ENCODE measurements around the gene ARMC12.
A peak's percentile ranks its signal among the peaks of the same experiment; 100 is the strongest.

The ARMC12 gene

DNA sequence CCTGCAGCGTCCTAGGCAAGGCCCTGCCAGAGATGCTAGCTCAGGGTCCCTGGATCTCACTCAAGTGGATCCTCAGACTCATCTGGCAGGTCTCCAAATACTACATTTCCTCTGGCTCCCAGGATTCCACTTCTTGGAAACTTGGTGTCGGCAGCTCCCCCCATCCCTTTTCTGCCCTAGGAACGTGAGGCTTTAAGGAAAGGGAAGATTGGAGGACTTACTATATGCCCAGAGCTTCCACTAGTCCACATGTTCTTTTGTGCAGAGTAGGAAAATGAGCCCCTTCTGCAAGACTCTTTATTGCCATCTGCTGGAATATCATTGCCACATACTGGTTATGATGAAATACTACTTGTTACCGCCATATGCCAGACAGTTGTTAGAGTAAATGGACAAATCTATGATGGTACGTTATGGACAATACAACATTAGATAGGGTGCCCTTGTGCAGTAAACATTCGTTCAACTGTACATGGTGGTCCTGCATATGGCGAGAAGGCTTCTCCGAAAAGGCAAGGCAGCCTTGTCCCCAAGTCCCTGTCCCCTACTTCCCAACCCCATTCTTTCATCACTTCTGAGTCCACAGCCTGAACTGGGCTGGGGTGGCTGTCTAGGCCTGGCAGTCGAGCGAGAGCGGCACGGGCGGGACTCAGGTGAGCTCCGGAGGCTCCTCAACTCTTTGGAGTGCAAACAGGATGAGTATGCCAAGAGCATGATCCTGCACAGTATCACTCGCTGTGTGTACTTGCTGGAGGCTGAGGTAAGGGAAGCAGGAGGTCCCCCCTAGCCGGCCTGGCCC lies 780 bp downstream of the ARMC12 start:
- DNase-seq, result peak; percentile 92

DNA sequence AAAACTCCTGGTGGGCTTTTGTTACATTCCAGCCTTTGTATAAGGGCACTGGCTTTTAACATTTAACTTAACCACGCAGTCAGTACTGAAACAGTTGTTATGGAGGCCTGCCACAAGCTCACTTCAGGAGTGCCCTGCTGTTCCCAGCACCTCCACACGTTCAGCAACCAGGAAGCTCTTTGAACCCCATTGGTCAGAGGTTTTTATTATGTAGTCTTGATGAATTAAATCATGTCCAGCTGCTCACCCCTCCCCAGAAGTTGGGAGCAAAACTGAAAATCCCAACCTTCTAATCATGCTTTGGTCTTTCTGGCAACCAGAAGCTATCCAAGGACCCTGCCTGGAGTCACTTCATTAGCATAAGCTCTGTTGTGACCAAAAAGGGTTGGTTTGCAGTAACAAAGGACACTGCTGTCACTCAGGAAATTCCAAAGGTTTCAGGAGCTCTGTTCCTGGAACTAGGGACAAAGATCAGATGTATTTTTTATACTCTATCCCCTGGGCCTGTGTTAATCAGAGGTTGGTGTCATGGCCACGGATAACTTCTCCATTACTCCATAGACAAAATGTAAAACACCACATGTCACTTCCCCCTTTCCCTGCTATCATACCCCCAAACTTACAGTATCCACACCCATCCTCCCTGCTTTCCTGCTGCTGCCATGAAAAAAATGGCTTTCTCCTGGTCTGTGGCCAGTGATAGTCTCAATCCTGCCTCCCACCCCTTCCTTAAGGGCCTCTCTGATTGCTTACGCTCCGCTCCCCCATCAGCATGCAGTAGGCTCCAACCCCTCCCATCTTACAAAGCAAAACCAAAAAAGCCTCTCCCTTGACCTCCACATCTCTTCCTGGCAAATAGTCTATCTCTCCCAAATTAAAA lies 3.1 kb downstream of the ARMC12 start:
- DNase-seq, result no peak

DNA sequence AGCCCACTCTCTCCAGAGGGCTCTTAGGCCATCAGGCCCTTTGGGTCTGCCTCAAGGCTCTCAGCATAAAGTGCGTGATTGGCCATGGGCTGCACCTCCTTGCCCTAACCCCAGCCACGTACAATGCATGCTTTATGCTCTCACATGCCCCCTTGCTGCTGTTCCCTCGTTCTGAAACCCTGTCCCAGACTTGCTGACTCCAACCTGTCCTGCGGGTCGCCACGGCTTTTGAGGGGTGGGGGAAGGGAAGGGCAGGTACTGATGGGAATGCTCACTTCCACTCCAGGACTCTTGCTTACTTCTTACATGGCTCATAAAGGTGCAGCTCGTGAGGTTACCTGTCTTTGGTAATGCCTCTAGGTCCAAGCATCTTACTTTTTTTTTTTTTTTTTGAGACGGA lies 6.0 kb downstream of the ARMC12 start:
- no peak for DNase-seq

DNA sequence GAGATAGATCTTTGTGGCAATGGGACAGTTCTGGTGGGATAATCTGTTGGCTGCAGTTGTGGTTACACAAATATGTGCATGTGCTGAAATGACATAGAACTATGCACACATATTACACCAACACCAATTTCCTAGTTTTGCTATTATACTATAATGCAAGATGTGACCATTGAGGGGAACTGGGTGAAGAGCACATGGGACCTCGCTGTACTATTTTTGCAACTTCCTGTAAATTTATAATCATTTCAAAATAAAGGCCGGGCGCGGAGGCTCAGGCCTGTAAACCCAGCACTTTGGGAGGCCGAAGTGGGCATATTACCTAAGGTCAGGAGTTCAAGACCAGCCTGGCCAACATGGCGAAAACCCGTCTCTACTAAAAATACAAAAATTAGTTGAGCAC lies 8.7 kb downstream of the ARMC12 start:
- DNase-seq, result no peak

DNA sequence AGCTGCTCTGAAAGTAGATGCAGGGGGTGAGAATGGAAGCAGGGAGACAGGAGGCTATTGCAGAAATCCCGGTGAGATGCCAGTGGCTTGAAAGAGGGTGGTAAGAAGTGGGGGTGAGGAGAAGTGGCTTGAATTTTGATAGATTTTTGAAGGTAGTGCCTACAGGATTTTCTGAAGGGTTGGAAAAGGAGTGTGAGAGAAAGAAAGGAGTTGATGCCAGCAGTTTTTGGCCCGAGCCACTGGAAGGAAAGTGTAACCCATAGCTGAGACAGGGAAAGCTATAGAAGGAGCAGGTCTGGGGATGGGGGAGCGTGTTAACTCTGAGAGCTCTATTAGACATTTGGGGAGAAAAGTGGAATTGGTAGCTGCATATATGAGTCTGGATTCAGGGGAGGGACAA lies 9.7 kb downstream of the ARMC12 start:
- no peak for DNase-seq

DNA sequence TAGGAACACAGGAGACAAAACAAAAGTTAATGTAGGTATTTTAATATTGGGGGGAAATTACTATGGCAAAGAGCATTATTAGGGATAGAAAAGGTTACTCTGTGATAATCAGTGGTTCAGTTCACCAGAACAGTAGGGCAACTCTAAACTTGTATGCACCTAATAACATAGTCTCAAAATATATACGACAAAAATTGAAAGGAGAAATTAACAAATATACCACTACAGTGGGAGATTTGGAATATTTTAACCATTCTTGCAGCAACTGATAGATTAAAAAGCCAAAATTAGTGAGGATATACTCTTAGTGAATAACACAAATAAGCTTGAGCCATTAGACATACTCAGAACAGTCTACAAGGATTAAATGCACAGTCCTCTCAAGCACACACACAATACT lies 11.0 kb downstream of the ARMC12 start:
- no peak for DNase-seq

DNA sequence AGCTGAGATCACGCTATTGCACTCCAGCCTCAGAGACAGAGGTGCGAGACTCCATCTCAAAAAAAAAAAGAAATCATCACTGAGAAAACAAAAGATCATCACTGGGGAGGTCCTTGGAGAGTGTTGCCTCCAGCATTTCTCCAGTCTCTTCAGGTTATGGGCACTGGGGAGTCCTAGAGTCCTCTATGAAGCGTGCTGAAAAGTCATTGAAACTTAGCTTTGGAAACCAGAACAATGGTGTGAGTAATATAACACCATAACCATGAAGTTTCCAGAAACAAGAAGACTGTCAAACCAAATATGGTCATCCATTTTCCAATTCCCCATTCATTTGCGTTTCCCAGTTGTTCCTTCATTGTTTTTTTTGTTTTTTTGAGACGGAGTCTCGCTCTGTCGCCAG lies 13.7 kb downstream of the ARMC12 start:
- no peak for DNase-seq

DNA sequence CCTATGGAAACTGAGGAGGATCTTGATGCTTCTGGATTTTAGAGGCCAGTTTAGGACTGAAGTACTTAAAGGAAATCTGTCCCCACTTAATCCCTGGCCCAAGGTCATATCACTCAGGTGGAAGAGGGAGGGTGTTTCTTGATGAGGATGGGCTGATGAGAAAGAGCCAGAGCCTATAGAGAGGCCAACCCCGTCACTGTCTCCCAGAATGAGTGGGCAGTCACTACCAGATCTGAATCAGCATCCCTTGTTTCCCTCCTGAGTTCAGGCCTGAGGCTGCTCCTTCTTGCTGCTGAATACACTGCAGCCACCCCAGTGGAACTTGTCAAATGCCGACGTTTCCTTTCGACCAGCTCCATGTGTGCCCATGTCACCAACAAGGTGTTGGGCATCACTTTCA lies 14.8 kb downstream of the ARMC12 start:
- no peak for DNase-seq

DNA sequence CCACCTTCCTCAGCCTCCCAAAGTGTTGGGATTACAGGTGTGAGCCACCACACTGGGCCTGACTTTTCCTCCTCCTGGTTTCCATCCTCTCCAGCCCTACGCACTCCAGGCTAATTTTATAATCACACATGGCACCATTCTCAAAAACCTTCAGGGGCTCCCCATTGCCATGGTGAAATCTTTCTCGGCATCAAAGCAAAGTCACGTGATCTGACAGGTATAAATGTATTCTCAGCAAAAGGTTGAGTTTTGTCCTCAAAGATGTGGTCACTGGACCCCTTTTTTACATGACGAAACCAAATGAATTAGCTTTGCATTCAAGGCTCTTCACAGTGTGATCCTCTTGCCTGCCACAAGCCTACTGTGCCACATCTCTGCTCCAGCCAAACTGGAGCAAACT lies 15.5 kb downstream of the ARMC12 start:
- no peak for DNase-seq

DNA sequence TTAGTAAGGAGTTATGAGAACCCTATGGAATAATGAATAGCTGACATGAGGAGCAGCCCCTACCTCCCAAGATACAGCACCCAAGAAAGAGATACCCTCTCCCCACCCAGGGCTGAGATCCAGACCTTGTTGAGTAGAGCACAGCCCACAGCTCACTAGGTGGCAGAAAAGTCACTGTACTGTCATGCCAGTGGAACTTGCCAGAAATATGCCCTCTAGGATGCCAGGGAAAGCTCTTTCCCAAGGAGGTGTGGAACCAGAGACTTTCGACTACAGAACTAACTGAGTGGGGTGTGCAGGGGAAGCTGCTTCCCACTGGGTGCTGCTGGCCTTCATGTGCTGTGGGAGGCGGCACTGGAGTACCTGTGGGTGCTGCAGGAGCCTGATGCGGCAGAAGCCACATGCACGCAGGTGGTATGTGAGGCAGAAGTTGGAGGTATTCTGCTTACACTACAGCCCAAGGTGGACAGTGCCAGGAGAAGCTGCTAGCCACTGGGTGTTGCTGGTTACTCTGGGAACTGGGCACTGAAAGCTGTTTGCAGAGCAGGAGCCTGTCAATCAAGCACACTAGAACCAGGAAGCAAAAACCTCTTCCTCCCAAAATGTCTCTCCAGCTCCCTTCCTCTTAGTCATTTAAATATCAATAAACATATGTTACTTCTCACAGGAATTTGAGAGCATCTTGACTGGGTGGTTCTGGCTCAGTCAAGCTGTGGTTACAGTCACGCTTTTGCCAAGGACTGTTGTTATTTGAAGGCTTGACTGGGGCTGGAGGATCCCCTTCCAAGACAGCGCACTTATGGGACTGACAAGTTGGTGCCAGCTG lies 17.8 kb downstream of the ARMC12 start:
- no peak for DNase-seq

DNA sequence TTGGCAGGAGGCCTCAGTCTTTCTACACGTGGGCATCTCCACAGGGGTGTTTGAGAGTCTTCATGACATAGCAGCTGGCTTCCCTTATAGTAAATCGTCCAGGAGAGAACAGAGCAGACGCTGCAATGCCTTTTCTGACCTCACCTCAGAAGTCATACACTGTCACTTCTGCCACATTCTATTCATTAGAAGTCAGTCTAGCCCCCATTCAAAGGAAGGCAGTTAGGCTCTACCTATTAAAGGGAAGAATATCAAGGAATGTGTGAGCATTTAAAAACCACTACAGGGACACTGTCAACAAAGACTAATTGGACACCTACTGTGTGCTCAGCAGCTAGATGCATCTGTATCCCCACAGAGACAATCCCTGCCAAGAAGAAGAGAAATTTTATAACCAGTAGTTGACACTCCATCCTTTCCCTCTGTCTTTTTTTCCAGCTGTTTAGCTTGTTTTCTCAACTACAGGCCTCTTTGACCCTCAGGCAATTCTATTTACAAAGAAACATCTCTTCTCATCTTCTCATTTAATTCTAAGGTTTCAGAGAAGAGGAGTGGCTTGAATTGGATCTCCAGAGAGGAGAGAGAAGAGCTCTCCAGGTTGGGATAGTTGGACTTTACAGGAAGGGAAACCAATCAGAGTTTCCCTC lies 18.6 kb downstream of the ARMC12 start:
- DNase-seq, result no peak

DNA sequence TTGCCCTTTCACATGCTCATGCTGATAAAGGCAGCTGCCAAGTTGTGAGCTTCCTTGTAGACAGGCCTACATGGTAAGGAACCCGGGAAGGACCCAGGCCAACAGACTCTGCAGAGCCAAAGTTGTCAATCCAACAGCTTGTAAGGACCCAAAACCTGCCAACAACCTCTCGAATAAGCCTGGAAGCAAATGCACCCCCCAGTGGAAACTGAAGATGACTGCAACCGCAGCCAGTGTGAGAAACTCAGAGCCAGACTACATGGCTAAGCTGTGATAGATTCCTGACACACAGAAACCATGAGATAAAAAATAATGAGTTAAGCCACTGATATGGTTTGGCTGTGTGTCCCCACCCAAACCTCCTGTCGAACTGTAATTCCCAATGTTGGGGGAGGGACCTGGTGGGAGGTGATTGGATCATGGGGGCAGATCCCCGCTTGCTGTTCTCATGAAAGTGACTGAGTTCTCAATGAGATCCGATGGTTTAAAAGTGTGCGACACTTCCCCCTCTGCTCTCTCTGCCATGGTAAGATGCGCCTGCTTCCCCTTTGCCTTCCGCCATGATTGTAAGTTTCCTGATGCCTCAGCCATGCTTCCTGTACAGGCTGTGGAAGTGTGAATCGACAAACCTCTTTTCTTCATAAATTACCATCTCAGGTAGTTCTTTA lies 20.8 kb downstream of the ARMC12 start:
- peak; percentile 81 for DNase-seq

DNA sequence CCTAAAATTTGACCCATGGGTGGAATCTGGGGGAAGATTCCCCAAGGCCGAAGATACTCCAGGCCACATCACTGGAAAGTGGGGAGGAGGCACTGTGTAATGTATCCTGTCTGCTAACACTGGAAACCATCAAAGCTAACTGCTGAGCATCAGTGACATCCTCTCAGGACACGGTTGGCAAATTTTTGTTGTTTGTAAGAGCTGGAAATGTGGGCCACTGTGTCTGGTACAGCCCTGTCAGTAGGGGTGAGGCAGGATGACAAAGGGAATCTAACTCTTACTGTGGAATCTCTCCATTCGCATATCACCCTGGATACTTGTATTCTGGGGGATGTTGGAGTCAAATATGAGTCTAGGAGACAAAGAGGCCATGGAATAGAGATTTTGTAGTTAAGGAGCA lies 22.6 kb downstream of the ARMC12 start:
- no peak for DNase-seq

DNA sequence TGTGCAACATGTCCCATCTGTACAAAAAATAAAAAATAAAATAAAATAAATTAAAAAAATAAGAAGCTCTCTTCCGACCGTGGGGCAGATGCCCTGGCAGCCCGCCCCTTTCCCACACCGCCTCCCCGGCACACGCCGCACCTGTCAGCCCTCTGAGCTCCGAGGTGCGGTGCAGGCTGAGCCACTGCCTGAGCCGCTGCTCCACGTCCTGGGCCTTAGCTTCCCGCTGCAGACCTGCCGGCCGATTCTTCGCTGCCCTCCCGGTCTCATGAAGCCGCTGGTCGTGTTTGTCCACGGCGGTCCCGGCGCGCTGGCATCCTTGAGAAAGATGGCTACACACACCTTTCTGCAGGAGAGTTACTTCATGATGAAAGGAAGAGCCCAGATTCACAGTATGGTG lies 28.9 kb downstream of the ARMC12 start:
- DNase-seq, result no peak

DNA sequence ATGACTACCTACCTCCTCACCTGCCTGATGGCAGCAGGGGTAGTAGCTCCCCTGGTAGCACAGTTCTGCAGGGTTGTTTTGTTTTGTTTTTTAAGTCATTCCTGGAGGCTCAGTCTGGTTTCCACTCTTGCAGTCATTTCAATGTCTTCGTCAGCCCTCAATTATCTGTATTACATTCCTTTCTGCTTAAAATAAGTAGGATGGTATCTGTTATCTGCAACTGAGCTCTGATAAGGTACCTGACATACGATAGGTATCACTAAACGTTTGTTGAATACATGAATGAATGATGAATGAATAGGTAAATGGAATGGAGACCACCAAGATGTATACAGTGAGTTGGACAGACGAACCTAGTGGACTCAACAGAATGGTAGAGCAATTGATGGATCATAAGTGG lies 32.4 kb downstream of the ARMC12 start:
- DNase-seq, result no peak

DNA sequence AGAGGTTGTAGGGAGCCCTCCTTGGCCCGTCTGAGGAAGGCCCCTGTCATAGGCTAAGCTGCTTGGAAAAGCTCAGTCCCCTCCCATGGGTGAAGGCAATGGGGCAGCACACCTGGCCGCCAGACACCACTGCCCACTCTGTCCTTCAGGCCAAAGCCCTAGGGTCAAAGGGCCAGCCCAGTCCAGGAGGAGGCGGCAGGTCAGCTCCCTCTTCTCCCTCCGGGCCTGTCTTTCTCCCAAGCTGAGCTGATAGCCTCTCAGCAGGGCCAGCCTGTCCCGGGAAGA lies 34.5 kb downstream of the ARMC12 start:
- no peak for DNase-seq

DNA sequence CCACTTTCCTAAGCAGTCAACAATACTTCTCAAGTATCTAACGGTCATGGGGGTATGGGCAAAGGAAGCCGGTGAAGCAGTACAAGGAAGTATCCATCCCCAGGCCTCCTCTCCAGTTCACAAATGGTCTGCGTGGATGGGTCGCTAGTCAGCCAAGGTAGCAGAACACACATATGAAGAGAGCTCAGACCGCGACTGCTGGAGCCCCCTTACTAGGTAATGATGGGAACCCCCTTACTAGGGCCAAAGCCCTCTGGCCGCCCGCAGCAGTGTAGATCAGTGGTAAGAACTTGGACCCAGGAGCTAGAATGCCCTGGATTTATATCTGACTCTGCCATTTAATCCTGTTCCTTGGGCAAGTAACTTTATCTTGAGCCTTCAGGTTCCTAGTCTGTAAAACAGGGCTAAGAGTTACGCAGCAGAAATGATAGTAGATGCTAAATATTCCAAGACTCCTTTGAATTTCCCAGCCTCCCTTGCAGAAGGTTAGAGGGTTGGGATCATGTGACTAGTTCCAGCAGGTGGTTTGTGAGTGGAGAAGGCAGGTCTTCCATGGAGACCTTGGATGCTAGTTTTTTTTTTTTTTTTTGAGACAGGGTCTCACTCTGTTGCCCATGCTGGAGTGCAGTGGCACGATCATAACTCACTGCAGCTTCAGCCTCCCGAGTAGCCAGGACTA lies 37.4 kb downstream of the ARMC12 start:
- DNase-seq, result no peak

DNA sequence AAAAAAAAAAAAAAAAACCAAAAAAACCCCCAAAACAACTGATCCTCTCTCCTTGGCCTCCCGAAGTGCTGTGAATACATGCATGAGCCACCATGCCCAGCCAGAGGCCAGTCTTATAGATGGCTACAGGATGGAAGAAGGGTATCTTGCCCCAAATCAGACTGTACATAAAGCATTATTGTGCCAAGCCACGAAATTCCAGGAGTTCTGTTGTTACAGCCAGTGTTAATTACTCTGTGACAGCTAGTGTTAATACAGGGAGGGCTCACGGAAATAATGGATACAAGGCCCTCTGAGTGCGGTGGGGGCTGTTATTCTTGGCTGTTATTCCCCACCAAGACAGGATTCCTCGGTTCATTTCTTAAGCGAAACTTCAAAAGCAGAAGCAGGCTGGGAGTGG lies 38.2 kb downstream of the ARMC12 start:
- DNase-seq, result no peak

DNA sequence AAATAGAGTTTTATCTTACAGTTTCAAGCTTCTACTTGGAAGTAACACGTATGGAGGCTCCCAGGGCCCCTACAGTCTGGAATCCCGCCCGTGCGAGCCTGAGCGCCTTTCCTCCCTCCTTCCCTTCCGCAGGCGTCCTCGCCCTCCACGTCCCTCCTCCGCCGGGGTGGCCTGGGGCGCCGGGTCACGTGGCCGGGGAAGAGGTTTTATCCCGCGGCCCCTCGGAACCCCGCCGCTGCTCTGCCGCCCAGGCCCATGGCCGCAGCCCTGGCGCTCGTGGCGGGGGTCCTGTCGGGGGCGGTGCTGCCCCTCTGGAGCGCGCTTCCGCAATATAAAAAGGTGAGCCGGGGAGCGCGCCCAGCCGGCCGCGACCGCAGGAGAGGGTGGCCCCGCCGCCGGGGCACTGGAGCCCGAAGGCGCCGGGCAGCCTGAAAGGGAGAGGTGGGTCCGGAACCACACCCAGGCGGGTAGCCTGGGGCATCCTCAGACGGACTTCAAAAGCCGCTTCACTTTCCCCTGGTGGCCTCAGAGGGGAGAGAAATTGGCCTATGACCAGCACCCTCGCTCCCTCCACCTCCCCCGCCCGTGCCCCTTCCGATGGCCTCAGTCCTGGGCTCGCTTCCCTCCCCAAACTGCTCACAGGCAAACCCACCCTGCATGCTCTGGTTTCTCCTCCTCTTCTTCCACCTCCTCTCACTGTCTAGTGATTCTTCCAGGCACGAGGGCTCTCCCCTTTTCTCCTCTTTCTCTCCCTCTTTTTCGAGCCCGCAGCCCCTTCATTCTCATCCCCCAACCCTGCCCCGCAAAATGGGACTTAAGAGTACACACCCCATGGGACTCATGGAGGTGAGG lies 39.8 kb downstream of the ARMC12 start, which contains the start of gene CLPSL2:
Gene CLPSL2 (plus strand): TSS at position 235 of the 852 bp plus-strand sequence. CDS start 21 bp downstream, at position 256.
- DNase-seq, result no peak

DNA sequence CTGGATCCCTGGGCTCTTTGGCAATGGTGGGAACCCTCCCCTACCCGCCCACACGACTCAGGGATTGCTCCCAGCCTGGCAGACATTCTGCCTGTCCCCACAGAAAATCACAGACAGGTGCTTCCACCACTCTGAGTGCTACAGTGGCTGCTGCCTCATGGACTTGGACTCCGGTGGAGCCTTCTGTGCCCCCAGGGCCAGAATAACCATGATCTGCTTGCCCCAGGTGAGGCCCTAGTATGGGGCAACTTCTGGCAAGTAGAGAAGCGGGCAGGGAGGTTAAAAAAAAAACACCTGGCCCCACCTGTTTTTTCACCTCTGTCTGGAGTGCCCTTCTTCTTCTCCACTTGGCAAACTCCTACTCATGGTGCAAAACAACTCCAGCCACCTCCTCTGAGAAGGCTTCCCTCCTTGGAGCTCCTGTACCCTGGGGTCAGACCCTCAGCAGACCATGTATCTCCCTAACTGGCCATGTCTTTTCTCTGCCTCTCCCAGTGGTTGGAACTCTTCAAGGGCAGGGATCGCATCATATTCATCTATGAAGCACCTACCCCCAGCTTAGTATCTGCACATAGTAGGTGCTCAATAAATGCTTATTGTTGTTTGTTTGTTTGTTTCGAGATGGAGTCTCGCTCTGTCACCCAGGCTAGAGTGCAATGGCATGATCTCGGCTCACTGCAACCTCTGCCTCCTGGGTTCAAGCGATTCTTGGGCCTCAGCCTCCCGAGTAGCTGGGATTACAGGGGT lies 40.7 kb downstream of the ARMC12 start:
- DNase-seq, result no peak

Measured in OCI-M1 (cell line).